ENCODE results near the gene LRRC23.
"Not testable (repeated sequence)": the region's sequence is repeated elsewhere in the genome, so short reads cannot be mapped to it uniquely, and the experiment has no call there.

LRRC23 gene

GRCh38 chr12:6908141-6908540, 3.5 kb downstream of the LRRC23 start:
- DNase-seq: not testable (repeated sequence)

- DNase-seq: no peak
These were observed 5.0 kb downstream of the LRRC23 start for GRCh38 chr12:6909421-6910145.

DNA sequence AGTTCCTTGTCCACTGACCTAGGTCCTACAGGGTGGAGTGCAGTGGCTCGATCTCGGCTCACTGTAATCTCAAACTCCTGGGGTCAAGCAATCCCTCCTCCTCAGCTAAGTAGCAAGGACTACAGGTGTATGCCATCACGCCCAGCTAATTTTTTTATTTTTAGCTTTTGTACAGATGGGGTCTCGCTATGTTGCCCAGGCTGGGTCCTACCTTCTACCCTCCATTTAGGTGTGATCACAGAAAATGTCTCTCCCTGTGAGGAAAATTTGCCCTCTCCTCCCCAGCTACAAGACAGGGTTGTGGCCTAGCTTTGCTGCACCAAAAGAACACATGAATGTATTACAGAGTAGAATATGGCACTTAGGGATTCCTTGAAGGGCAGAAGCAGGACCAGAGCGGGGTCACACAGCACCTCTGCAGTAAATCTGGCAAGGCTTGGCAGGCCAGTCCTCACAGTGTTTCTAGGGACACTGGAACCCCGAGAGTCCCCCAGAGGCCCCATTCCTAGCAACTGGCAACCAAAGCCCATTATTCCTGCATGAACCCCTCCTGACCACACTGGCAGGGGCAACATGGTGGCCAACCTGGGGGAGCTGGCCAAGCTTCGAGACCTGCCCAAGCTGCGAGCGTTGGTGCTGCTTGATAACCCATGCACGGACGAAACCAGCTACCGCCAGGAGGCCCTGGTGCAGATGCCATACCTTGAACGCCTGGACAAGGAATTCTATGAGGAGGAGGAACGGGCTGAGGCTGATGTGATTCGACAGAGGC, 7.7 kb downstream of the LRRC23 start:
- no peak for DNase-seq

GRCh38 chr12:6914246-6914946, 9.8 kb downstream of the LRRC23 start, which contains the start of gene ENO2:
ENO2 (plus strand) TSS chr12:6914580; CDS start chr12:6915833, 1,253 bp downstream.
- DNase-seq: peak; percentile 88

DNA sequence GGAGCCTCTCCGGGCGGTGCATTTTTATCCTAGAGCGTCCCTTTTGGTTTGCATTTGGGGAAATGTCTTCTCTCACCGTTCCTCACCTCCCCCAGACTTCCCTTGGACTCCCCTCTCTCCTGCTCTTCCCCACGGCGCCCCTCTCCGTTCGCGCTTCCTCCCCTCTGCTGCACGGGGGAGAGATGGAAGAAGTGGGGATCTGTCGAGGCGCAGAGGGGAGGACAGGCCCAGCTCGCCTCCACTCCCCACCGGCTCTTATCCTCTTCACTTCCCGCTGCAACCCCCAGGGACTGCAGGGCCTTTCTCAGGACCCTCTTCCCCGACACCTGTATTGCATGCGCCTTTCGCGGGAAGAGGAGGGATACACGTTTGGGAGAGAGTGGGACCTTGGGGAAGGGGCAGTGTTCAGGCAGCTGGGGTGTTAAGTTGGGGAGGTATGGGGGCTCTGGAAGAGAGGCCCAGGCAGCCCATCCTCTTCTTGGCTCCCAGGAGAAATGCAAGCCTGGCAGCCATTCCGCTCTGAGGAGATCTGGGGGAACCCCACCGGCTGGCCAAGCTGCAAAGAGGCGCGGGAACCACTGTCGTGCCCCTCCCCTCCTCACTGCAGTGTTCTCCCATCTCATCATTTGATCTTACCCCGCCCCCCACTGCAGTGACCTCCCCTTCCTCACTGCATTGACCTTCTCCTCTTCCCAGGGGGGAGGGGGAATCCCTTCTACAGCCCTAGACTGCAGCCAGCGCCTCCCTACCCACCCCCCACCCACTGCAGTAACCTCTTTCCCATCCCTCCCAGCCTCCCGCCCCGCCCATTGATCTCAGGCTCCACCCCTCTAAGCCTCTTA, 10.5 kb downstream of the LRRC23 start:
- DNase-seq: no peak

GRCh38 chr12:6915789-6916285, 11.2 kb downstream of the LRRC23 start:
- DNase-seq: no peak

DNA sequence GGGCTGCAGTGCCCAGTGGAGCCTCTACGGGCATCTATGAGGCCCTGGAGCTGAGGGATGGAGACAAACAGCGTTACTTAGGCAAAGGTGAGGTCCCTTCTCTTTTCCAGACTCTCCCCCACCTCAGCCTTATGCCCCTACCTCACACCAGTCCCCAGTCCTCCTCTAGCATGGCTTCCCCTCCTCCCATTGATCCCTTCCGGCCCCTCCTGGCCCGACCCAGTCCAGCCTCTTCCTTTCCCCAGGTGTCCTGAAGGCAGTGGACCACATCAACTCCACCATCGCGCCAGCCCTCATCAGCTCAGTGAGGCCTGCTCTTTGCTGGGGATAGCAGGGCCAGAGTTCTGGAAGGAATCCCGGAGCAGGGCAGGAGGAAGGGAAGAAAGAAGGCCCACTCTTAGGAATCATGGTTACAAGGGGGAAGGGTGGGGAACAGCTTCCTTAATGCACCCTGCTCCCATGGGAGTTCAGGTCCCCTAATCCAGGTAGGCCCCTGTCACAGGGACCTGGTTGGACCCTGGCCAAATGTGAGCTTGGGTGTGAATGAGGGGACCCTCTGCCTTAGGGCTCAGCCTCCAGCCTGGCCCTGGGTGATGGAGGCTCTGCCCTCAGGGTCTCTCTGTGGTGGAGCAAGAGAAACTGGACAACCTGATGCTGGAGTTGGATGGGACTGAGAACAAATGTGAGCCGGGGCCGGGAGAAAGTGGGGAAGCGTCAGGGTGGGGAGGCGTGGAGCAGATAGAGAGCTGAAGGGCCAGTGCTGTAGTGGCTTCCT, 12.0 kb downstream of the LRRC23 start:
- no peak for DNase-seq

DNA sequence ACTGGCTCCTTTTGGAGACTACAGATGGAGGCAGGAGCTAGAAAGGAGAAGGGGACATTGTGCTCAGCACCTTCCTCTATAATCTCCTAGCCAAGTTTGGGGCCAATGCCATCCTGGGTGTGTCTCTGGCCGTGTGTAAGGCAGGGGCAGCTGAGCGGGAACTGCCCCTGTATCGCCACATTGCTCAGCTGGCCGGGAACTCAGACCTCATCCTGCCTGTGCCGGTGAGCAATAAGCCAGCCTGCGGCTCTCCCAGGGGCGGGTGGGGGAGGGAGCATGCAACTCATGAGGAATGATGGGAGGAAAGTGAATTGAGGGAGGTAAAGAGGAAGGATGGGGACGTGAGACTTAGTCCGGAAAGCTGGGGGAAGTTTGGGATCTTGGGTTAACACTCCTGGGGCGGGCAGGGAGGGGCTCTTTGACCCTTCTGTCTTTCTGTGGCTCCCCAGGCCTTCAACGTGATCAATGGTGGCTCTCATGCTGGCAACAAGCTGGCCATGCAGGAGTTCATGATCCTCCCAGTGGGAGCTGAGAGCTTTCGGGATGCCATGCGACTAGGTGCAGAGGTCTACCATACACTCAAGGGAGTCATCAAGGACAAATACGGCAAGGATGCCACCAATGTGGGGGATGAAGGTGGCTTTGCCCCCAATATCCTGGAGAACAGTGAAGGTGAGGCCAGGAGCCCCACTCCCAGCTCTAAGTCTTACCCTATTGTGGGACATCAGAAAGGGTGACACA, 13.0 kb downstream of the LRRC23 start:
- DNase-seq: no peak

GRCh38 chr12:6919588-6919987, 15.0 kb downstream of the LRRC23 start:
- DNase-seq: no peak

- DNase-seq: no peak
These were observed 16.9 kb downstream of the LRRC23 start for GRCh38 chr12:6921539-6921938.

GRCh38 chr12:6921996-6922946, 17.6 kb downstream of the LRRC23 start:
- DNase-seq: no peak

DNA sequence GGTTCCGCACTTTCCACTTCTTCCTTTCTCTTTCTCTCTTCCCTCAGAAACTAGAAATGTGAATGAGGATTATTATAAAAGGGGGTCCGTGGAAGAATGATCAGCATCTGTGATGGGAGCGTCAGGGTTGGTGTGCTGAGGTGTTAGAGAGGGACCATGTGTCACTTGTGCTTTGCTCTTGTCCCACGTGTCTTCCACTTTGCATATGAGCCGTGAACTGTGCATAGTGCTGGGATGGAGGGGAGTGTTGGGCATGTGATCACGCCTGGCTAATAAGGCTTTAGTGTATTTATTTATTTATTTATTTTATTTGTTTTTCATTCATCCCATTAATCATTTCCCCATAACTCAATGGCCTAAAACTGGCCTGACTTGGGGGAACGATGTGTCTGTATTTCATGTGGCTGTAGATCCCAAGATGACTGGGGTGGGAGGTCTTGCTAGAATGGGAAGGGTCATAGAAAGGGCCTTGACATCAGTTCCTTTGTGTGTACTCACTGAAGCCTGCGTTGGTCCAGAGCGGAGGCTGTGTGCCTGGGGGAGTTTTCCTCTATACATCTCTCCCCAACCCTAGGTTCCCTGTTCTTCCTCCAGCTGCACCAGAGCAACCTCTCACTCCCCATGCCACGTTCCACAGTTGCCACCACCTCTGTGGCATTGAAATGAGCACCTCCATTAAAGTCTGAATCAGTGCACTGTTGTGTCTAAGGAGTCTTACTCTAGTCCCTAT, 18.5 kb downstream of the LRRC23 start:
- DNase-seq: no peak

DNA sequence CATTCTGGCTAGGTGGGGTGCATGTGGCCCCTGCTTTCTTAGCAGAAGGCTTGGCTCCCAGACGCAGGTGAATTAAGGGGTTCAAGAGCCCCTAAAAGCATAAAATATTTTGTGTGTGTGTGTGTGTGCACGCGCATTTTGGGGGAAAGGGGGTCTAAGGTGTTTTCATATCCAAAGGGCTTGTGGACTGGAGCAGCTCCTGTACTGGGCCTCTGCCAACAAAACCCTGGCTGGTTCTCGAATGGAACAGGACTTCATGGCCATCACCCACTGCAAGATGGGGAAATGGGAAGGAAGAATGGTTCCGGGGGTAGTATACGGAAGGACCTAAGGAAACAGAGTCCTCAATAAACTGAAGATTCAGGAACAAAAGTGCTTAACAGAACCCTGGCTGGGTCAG, 19.2 kb downstream of the LRRC23 start:
- DNase-seq: no peak

DNA sequence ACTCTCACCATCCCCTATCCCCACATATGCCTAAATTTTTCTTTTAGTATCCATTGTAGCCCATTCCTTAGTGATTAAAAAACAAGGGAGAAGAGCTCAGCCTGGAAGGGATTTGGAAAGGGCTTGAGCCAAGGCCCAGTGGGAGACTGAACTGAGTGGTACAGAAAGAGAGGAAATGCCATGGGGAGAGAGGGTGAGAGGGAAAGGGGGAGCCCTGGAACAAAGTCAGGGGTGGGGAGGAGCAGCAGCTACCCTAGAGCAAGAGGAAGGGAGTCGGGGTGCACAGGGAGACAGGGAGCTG, 20.6 kb downstream of the LRRC23 start:
- no peak for DNase-seq

DNA sequence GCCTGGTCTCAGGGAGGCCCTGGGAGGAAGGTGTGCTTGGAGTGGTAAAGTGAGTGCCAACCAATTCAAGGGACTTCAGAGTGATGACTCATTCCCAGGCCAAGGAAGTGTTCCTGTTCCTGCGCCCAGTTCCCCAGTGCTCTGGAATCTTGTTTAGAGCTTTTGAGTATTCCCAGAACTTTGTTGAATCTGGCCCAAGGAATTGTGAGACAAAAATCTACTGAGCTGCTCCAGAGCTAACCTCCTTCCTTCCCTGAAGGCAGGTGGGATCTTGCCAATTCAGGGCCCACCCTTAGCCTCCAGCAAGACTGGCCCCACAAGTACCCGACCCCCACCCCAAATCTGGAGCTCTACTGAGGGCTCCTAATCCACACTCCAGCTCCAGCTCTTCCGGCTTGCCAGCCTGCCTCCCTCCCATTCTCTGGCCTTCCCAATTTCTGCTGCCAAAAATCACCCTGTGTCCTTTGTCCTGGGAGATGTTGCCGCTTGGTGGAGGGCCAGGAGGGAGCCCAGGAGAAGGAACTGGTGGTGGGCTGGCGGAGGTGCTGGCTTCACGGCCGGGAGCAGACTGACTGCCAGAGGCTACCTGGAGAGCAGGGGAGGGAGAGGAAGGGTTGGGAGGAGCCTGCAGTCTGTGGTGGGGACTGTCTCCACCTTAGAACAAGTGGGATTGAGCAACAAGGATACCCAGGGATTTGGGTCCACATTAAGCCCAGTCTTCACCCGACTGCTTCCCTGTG, 21.1 kb downstream of the LRRC23 start:
- DNase-seq: no peak

GRCh38 chr12:6927379-6928021, 22.9 kb downstream of the LRRC23 start, which contains the start of gene ATN1:
ATN1 (plus strand) TSS chr12:6927959; CDS start chr12:6934002, 6,043 bp downstream.
- peak; percentile 51 for DNase-seq

DNA sequence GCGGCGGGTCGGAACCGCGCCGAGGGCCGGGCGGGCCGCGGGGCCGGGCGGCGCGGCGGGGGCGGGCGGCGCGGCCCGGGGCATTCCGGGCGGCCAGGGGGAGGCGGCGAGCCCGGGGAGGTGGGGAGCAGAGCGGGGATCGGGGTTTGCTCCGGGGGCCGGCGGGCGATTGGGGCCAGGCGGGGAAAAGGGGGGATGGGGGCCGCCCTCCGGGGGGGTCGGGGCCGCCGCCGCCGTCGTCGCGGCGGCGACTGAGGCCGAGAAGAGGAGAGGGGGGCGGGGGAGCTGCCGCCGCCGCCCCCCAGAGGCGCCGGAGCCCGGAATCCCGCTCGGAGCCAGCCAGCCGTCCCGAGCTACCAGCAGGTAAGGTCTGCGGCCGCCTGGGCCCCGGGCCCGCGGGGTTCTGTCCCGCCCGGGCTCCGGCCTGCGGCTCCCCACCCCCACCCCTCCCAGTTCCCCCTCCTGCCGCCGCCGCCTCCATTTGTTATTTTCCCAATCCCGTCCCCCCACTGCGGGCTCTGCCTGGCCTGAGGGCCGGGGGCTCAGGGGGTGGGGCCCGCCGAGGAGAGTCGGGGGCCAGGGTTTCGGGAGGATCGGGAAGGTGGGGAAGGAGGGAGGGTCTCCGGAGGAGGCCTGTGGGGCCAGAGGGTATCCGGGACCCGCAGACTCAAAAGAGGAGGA, 23.5 kb downstream of the LRRC23 start:
- DNase-seq: no peak

Measured in activated CD8-positive, alpha-beta memory T cell treated with anti-CD3 and anti-CD28 coated beads, Interleukin-2, amount 50 U/mL, for 4 hours (primary cell).